SU-DHL-6 (cell line): ENCODE data around the gene DCHS2.

Source experiments
- H2AFZ ChIP-seq: fragments of 200-600 bp; sonication (generic); 2 replicates; pipeline ENCODE4 v1.6.1; 2014; ENCODE audit warnings: low read depth, mild to moderate bottlenecking, moderate library complexity, mixed read lengths, antibody characterized with exemption, low read length; ENCODE audit not compliant: severe bottlenecking
- H3F3A ChIP-seq: fragments of 200-600 bp; shearing (Covaris generic); 2 replicates; pipeline ENCODE4 v1.6.0; 2016; ENCODE audit warnings: antibody characterized with exemption, mild to moderate bottlenecking; ENCODE audit not compliant: insufficient read depth
- H3K27ac ChIP-seq: fragments of 200-600 bp; sonication (generic); 2 replicates; pipeline ENCODE4 v1.5.1; 2016; ENCODE audit warnings: low read depth, mild to moderate bottlenecking, low read length, moderate library complexity, mixed read lengths
- H3K27me3 ChIP-seq: fragments of 200-600 bp; sonication (generic), shearing (Covaris generic); 2 replicates; pipeline ENCODE4 v1.6.0; 2014; ENCODE audit warnings: mild to moderate bottlenecking, low read length
- H3K36me3 ChIP-seq: fragments of 200-600 bp; sonication (generic); 2 replicates; pipeline ENCODE4 v1.6.1; 2014; ENCODE audit warnings: mild to moderate bottlenecking, low read length, mixed read lengths
- H3K4me2 ChIP-seq: fragments of 300-600, 200-600 bp; shearing (Covaris generic), sonication (generic); 2 replicates; pipeline ENCODE4 v1.6.0; 2014; ENCODE audit warnings: low read length, low read depth, mild to moderate bottlenecking; ENCODE audit not compliant: poor library complexity, severe bottlenecking
- H3K4me3 ChIP-seq: fragments of 200-600 bp; sonication (generic); 2 replicates; pipeline ENCODE4 v1.5.1; 2014; ENCODE audit warnings: antibody characterized with exemption, low read length, mild to moderate bottlenecking, mixed read lengths; ENCODE audit not compliant: insufficient read depth, poor library complexity, severe bottlenecking
- H3K79me2 ChIP-seq: fragments of 200-600 bp; sonication (generic); 2 replicates; pipeline ENCODE4 v1.6.1; 2014; ENCODE audit warnings: mild to moderate bottlenecking, low read length, moderate library complexity; ENCODE audit not compliant: insufficient read depth
- H3K9ac ChIP-seq: fragments of 200-600 bp; sonication (generic); 2 replicates; pipeline ENCODE4 v1.7.0; 2014; ENCODE audit warnings: mild to moderate bottlenecking, low read length
- H3K9me2 ChIP-seq: fragments of 200-600 bp; sonication (generic); replicated peaks from 2 replicates; pipeline ENCODE4 v1.6.1; 2014; ENCODE audit warnings: low read length; ENCODE audit not compliant: insufficient read depth
- H3K9me3 ChIP-seq: fragments of 200-600 bp; sonication (generic); 2 replicates; pipeline ENCODE4 v1.6.1; 2014; ENCODE audit warnings: low read length, mixed read lengths; ENCODE audit not compliant: insufficient read depth
- H4K20me1 ChIP-seq: fragments of 200-600 bp; sonication (generic); 2 replicates; pipeline ENCODE4 v1.6.1; 2014; ENCODE audit warnings: low read depth, mild to moderate bottlenecking, antibody characterized with exemption, low read length, moderate library complexity, mixed read lengths
- CTCF ChIP-seq: fragments of 200-600 bp; sonication (generic); IDR thresholded peaks from one replicate; pipeline ENCODE4 v1.5.1; 2017; ENCODE audit warnings: antibody characterized with exemption, mild to moderate bottlenecking, low read length, moderate library complexity; ENCODE audit not compliant: insufficient read depth, poor library complexity, severe bottlenecking
- EZH2phosphoT487 ChIP-seq: fragments of 200-600 bp; sonication (generic), shearing (Covaris generic); conservative IDR thresholded peaks from 2 replicates; pipeline ENCODE4 v1.6.1; 2018; ENCODE audit warnings: mild to moderate bottlenecking, antibody characterized with exemption, low read length, moderate library complexity, mixed read lengths

DCHS2 gene

GRCh38 chr4:154528869-154529268, 37.3 kb upstream of the DCHS2 start:
- Histone ChIP-seq H3F3A (peaks cover 3% of the 10 kb centered on the region; the same call in 1 of the 2 replicates), H3K27me3 (no peaks in the 10 kb centered on the region), H3K4me2 (no peak overlapping the region), H3K9me3 (no peaks in the 10 kb centered on the region), H3K9ac (no peak overlapping the region), H4K20me1 (no peaks in the 10 kb centered on the region), H3K4me3 (no peak overlapping the region), H2AFZ (no peak overlapping the region), H3K27ac (no peak overlapping the region), H3K9me2 (no peaks in the 10 kb centered on the region), H3K79me2 (no peaks in the 10 kb centered on the region), H3K36me3 (no peaks in the 10 kb centered on the region)
- TF ChIP-seq EZH2phosphoT487: no peak
- no peak for TF ChIP-seq CTCF

- TF ChIP-seq EZH2phosphoT487 (no peak), CTCF (no peak)
- H3K4me2 ChIP-seq: no peak overlapping the region
- no peaks in the 10 kb centered on the region for H3K9me3 ChIP-seq
- no peaks in the 10 kb centered on the region for H3K79me2 ChIP-seq
- H3K27ac ChIP-seq: no peak overlapping the region
- no peaks in the 10 kb centered on the region for H3K27me3 ChIP-seq
- H4K20me1 ChIP-seq: no peaks in the 10 kb centered on the region
- no peaks in the 10 kb centered on the region for H3K9me2 ChIP-seq
- H3K4me3 ChIP-seq: no peak overlapping the region
- no peak overlapping the region for H2AFZ ChIP-seq
- no peaks in the 10 kb centered on the region for H3K36me3 ChIP-seq
- H3F3A ChIP-seq: no peaks in the 10 kb centered on the region
- H3K9ac ChIP-seq: no peak overlapping the region
These were observed 35.7 kb upstream of the DCHS2 start for GRCh38 chr4:154527308-154527707.

GRCh38 chr4:154526151-154526550, 34.6 kb upstream of the DCHS2 start:
- H3K9me2 ChIP-seq: no peaks in the 10 kb centered on the region
- no peak overlapping the region for H3K4me3 ChIP-seq
- TF ChIP-seq CTCF: no peak
- H3K79me2 ChIP-seq: no peaks in the 10 kb centered on the region
- H3K27ac ChIP-seq: no peak overlapping the region
- no peak overlapping the region for H2AFZ ChIP-seq
- H3K4me2 ChIP-seq: no peak overlapping the region
- H3K9me3 ChIP-seq: no peaks in the 10 kb centered on the region
- no peaks in the 10 kb centered on the region for H3K27me3 ChIP-seq
- no peaks in the 10 kb centered on the region for H3K36me3 ChIP-seq
- H3K9ac ChIP-seq: no peak overlapping the region
- no peaks in the 10 kb centered on the region for H3F3A ChIP-seq
- no peaks in the 10 kb centered on the region for H4K20me1 ChIP-seq

GRCh38 chr4:154521607-154522006, 30.0 kb upstream of the DCHS2 start:
- Histone ChIP-seq H3K9ac (no peak overlapping the region), H3K36me3 (no peaks in the 10 kb centered on the region), H3K27ac (no peak overlapping the region), H3F3A (no peaks in the 10 kb centered on the region), H3K9me3 (no peaks in the 10 kb centered on the region), H3K79me2 (no peaks in the 10 kb centered on the region), H3K27me3 (no peaks in the 10 kb centered on the region), H3K4me2 (no peak overlapping the region), H2AFZ (no peak overlapping the region), H3K4me3 (no peak overlapping the region), H4K20me1 (no peaks in the 10 kb centered on the region), H3K9me2 (no peaks in the 10 kb centered on the region)
- no peak for TF ChIP-seq EZH2phosphoT487
